ENCODE results near the gene PTK7.

PTK7 gene

DNA sequence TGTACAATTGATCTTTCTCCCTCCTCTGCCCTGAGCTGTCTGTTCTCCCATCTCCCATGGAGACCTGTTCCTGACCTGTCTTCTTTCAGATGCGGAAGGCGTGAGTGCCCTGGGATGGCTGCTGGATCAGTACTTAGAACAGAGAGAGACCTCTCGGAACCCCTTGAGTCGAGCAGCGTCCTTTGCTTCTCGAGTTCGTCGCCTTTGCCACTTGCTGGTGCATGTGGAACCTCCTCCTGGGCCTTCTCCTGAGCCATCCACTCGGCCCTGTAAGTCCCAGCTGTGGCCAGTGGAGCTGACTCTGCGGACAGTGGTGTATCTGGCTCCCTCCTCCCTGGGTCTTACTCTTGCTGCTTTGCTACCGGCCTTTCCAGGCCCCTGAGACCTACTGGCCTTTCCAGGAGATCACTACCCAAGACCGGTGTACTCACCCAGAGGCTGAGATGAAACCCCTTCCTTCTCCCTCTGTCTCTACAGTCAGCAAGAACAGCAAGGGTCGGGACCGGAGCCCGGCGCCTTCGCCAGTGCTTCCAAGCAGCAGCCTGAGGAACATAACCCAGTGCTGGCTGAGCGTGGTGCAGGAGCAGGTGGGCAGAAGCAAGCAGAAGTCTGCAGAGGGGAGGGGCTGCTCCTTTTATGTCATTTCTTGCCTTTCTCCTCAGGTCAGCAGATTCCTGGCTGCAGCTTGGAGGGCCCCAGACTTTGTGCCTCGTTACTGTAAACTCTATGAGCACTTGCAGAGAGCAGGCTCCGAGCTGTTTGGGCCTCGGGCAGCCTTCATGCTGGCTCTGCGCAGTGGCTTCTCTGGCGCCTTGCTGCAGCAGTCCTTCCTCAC lies 128.4 kb downstream of the PTK7 start:
- DNase-seq (ENCODE audit: low read depth in 2 of 2): no peak

- DNase-seq (ENCODE audit: low read depth in 2 of 2): no peak
Observed at GRCh38 chr6:43205849-43206248, 129.7 kb downstream of the PTK7 start.

- DNase-seq (ENCODE audit: low read depth in 2 of 2): no peak
Observed at GRCh38 chr6:43207286-43207685, 131.2 kb downstream of the PTK7 start.

Data from stimulated activated CD8-positive, alpha-beta memory T cell treated with anti-CD3 and anti-CD28 coated beads, Interleukin-15, amount 100 ng/mL, for 4 hours (primary cell).